ENCODE measurements around the gene RTN4RL2. TPM values are rescaled to one million over a fixed set of nuclear protein-coding genes. Genes with fewer than 3 reads are reported as not detected.

RTN4RL2 gene
- total RNA-seq, 1 experiment from 2014 or later, result 0.90 TPM

- Histone ChIP-seq H3K4me3 (ENCODE audit: low read depth in 2 of 2, low read length in 2 of 2) (no peak overlapping the region), H3K4me1 (ENCODE audit: control insufficient read depth, insufficient read depth, low read length) (no peaks in the 10 kb centered on the region), H3K36me3 (ENCODE audit: control insufficient read depth, insufficient read depth, low read length) (no peaks in the 10 kb centered on the region), H3K9me3 (ENCODE audit: control insufficient read depth, insufficient read depth, low read depth, low read length) (no peaks in the 10 kb centered on the region), H3K27me3 (ENCODE audit: control insufficient read depth, insufficient read depth, low read length) (no peaks in the 10 kb centered on the region), H3K27ac (ENCODE audit: low read length) (no peak overlapping the region)
- no TSS peak for BruUV-seq (replicated peaks)
- in situ Hi-C loops (cut with HindIII; ENCODE audit: low pct_unique_long_range_greater_than_20kb, low sequenced_read_pairs) (no loop called here), intact Hi-C loops (cut with micrococcal nuclease; ENCODE audit: unreplicated experiment) (no loop called here)
- ATAC-seq (no peak), DNase-seq (ENCODE audit: low read depth, low spot score) (no peak)
- CTCF ChIA-PET, result no interaction called here
- no peak for TF ChIP-seq CTCF (IDR thresholded peaks at IDR 0.05)
- no peak for TF ChIP-seq REST (IDR thresholded peaks at IDR 0.05; ENCODE audit: insufficient read depth in 1 of 2, low read depth in 2 of 2, low read length in 1 of 2)
- no peak for TF ChIP-seq POLR2AphosphoS5 (IDR thresholded peaks at IDR 0.05; ENCODE audit: low read depth, low read length)
- TF ChIP-seq SIN3A (IDR thresholded peaks at IDR 0.05; ENCODE audit: borderline replicate concordance, insufficient read depth, low read depth, low read length), result no peak
- TF ChIP-seq TCF7L2 (IDR thresholded peaks at IDR 0.05; ENCODE audit: low read depth, low read length), result no peak
- POLR2A ChIA-PET, result no interaction called here
These were observed 8.9 kb downstream of the RTN4RL2 start for GRCh38 chr11:57469268-57469667.

GRCh38 chr11:57471496-57471895 is 11.2 kb downstream of the RTN4RL2 start:
- no TSS peak for BruUV-seq (replicated peaks)
- in situ Hi-C loops (cut with HindIII; ENCODE audit: low pct_unique_long_range_greater_than_20kb, low sequenced_read_pairs), result no loop called here
- ATAC-seq, result no peak
- no peaks in the 10 kb centered on the region for H3K36me3 ChIP-seq (ENCODE audit: control insufficient read depth, insufficient read depth, low read length)
- ChIA-PET POLR2A (no interaction called here), CTCF (no interaction called here)
- intact Hi-C loops (cut with micrococcal nuclease; ENCODE audit: unreplicated experiment), result no loop called here
- TF ChIP-seq POLR2AphosphoS5 (IDR thresholded peaks at IDR 0.05; ENCODE audit: low read depth, low read length), result no peak
- no peak for TF ChIP-seq CTCF (IDR thresholded peaks at IDR 0.05)
- TF ChIP-seq REST (IDR thresholded peaks at IDR 0.05; ENCODE audit: insufficient read depth in 1 of 2, low read depth in 2 of 2, low read length in 1 of 2), result no peak
- no peak for TF ChIP-seq SIN3A (IDR thresholded peaks at IDR 0.05; ENCODE audit: borderline replicate concordance, insufficient read depth, low read depth, low read length)
- no peak for TF ChIP-seq TCF7L2 (IDR thresholded peaks at IDR 0.05; ENCODE audit: low read depth, low read length)
- no peak for DNase-seq (ENCODE audit: low read depth, low spot score)
- peaks cover 11% of the 10 kb centered on the region for H3K27me3 ChIP-seq (ENCODE audit: control insufficient read depth, insufficient read depth, low read length)
- no peaks in the 10 kb centered on the region for H3K9me3 ChIP-seq (ENCODE audit: control insufficient read depth, insufficient read depth, low read depth, low read length)
- no peak overlapping the region for H3K27ac ChIP-seq (ENCODE audit: low read length)
- no peak overlapping the region for H3K4me3 ChIP-seq (ENCODE audit: low read depth in 2 of 2, low read length in 2 of 2)
- no peaks in the 10 kb centered on the region; the same call in 1 of the 2 replicates for H3K4me1 ChIP-seq (ENCODE audit: control insufficient read depth, insufficient read depth, low read length)
